ENCODE measurements around the gene CADM2.

CADM2 gene

GRCh38 chr3:85208650-85209049 is 249.9 kb downstream of the CADM2 start:
- DNase-seq: no peak

GRCh38 chr3:85210540-85210939 is 251.8 kb downstream of the CADM2 start:
- DNase-seq: no peak

- DNase-seq: no peak
Observed at GRCh38 chr3:85228966-85229365, 270.2 kb downstream of the CADM2 start.

GRCh38 chr3:85244091-85244490 is 285.3 kb downstream of the CADM2 start:
- no peak for DNase-seq

GRCh38 chr3:85244519-85244918 is 285.7 kb downstream of the CADM2 start:
- DNase-seq: no peak

- no peak for DNase-seq
Observed at GRCh38 chr3:85251766-85252165, 293.0 kb downstream of the CADM2 start.

GRCh38 chr3:85252686-85253085 is 293.9 kb downstream of the CADM2 start:
- DNase-seq: no peak

GRCh38 chr3:85254738-85255137 is 295.9 kb downstream of the CADM2 start:
- DNase-seq: no peak

- no peak for DNase-seq
Observed at GRCh38 chr3:85255949-85256348, 297.2 kb downstream of the CADM2 start.

- no peak for DNase-seq
Observed at GRCh38 chr3:85258326-85258725, 299.5 kb downstream of the CADM2 start.

- DNase-seq: no peak
Observed at GRCh38 chr3:85258819-85259218, 300.0 kb downstream of the CADM2 start.

- no peak for DNase-seq
Observed at GRCh38 chr3:85259748-85260147, 301.0 kb downstream of the CADM2 start.

GRCh38 chr3:85264381-85264780 is 305.6 kb downstream of the CADM2 start:
- DNase-seq: no peak

- no peak for DNase-seq
Observed at GRCh38 chr3:85270488-85270887, 311.7 kb downstream of the CADM2 start.

- no peak for DNase-seq
Observed at GRCh38 chr3:85271911-85272310, 313.1 kb downstream of the CADM2 start.

- no peak for DNase-seq
Observed at GRCh38 chr3:85288257-85288656, 329.5 kb downstream of the CADM2 start.

GRCh38 chr3:85297291-85297690 is 338.5 kb downstream of the CADM2 start:
- no peak for DNase-seq

GRCh38 chr3:85298032-85298431 is 339.2 kb downstream of the CADM2 start:
- no peak for DNase-seq

GRCh38 chr3:85303156-85303555 is 344.4 kb downstream of the CADM2 start:
- no peak for DNase-seq

- DNase-seq: no peak
Observed at GRCh38 chr3:85304360-85304964, 345.7 kb downstream of the CADM2 start.

- no peak for DNase-seq
Observed at GRCh38 chr3:85312331-85312730, 353.5 kb downstream of the CADM2 start.

- DNase-seq: no peak
Observed at GRCh38 chr3:85313380-85313779, 354.6 kb downstream of the CADM2 start.

GRCh38 chr3:85316252-85316651 is 357.5 kb downstream of the CADM2 start:
- DNase-seq: no peak

GRCh38 chr3:85321892-85322291 is 363.1 kb downstream of the CADM2 start:
- no peak for DNase-seq

GRCh38 chr3:85330071-85330470 is 371.3 kb downstream of the CADM2 start:
- no peak for DNase-seq

- no peak for DNase-seq
Observed at GRCh38 chr3:85337895-85338294, 379.1 kb downstream of the CADM2 start.
